Epidermal melanocyte (primary cell): ENCODE results near the gene CAMTA1.

ENCODE experiments used
- DNase-seq: peaks from one replicate; pipeline ENCODE4 v3.0.0; 2011; ENCODE audit warnings: low spot score; ENCODE audit not compliant: insufficient read length

Gene CAMTA1

GRCh38 chr1:7278827-7279765 is 493.8 kb downstream of the CAMTA1 start:
- DNase-seq, result no peak

GRCh38 chr1:7279769-7280168 is 494.5 kb downstream of the CAMTA1 start:
- no peak for DNase-seq

- DNase-seq, result no peak
Observed at GRCh38 chr1:7280347-7280960, 495.2 kb downstream of the CAMTA1 start.

- no peak for DNase-seq
Observed at GRCh38 chr1:7281821-7282220, 496.6 kb downstream of the CAMTA1 start.

- DNase-seq, result no peak
Observed at GRCh38 chr1:7284839-7285435, 499.7 kb downstream of the CAMTA1 start.

- DNase-seq, result no peak
Observed at GRCh38 chr1:7285856-7286454, 500.7 kb downstream of the CAMTA1 start.

- DNase-seq, result no peak
Observed at GRCh38 chr1:7287013-7287412, 501.8 kb downstream of the CAMTA1 start.

- DNase-seq, result no peak
Observed at GRCh38 chr1:7288992-7289391, 503.7 kb downstream of the CAMTA1 start.

GRCh38 chr1:7289694-7290093 is 504.4 kb downstream of the CAMTA1 start:
- DNase-seq, result no peak

GRCh38 chr1:7290971-7291970 is 506.0 kb downstream of the CAMTA1 start:
- no peak for DNase-seq

- DNase-seq, result no peak
Observed at GRCh38 chr1:7292036-7292681, 506.9 kb downstream of the CAMTA1 start.

GRCh38 chr1:7292714-7293419 is 507.6 kb downstream of the CAMTA1 start:
- DNase-seq, result no peak

- no peak for DNase-seq
Observed at GRCh38 chr1:7293702-7294629, 508.7 kb downstream of the CAMTA1 start.

GRCh38 chr1:7294636-7295035 is 509.4 kb downstream of the CAMTA1 start:
- no peak for DNase-seq

- no peak for DNase-seq
Observed at GRCh38 chr1:7295946-7296345, 510.7 kb downstream of the CAMTA1 start.

- no peak for DNase-seq
Observed at GRCh38 chr1:7296968-7297367, 511.7 kb downstream of the CAMTA1 start.

GRCh38 chr1:7298145-7298544 is 512.9 kb downstream of the CAMTA1 start:
- DNase-seq, result no peak

- no peak for DNase-seq
Observed at GRCh38 chr1:7298749-7299151, 513.5 kb downstream of the CAMTA1 start.
